ENCODE measurements around the gene ZFP36L2. TPM values are rescaled to one million over a fixed set of nuclear protein-coding genes. Genes with fewer than 3 reads are reported as not detected.

ZFP36L2 gene
- total RNA-seq, 1 donor from 2014 or later = 39.8 TPM

DNA sequence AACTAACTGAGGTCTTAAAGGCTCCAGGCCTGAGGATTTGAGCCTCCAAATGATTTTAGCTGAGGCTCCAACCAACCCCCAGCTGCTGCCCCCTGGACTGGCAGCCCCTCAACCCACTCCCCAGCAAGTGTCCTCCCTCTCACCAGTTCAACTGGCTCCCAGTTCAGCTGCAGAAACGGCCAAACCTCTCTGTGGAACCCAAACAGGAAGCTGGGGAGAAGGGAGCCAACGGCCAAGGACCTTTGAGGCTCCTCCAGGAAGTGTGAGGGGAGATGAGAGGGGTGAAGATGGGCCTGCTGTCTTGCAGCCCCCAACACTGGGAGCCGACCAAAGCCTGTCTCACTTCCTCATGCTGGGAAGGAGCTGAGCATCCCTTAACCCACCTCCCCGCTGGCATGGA, 24.9 kb downstream of the ZFP36L2 start:
- no peak for DNase-seq (ENCODE audit: low read depth, low spot score)
- H3K27ac Mint-ChIP-seq (ENCODE audit: unreplicated experiment) = no peak overlapping the region
- TF ChIP-seq, protein P1, sequence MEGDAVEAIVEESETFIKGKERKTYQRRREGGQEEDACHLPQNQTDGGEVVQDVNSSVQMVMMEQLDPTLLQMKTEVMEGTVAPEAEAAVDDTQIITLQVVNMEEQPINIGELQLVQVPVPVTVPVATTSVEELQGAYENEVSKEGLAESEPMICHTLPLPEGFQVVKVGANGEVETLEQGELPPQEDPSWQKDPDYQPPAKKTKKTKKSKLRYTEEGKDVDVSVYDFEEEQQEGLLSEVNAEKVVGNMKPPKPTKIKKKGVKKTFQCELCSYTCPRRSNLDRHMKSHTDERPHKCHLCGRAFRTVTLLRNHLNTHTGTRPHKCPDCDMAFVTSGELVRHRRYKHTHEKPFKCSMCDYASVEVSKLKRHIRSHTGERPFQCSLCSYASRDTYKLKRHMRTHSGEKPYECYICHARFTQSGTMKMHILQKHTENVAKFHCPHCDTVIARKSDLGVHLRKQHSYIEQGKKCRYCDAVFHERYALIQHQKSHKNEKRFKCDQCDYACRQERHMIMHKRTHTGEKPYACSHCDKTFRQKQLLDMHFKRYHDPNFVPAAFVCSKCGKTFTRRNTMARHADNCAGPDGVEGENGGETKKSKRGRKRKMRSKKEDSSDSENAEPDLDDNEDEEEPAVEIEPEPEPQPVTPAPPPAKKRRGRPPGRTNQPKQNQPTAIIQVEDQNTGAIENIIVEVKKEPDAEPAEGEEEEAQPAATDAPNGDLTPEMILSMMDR (conservative IDR thresholded peaks at IDR 0.05) = no peak
- peaks cover 12% of the 10 kb centered on the region for H3K4me1 Mint-ChIP-seq
- no peak overlapping the region for H3K4me3 Mint-ChIP-seq
- no peaks in the 10 kb centered on the region for H3K36me3 Mint-ChIP-seq (ENCODE audit: low read depth)
- H3K9me3 Mint-ChIP-seq = no peaks in the 10 kb centered on the region
- no peaks in the 10 kb centered on the region for H3K27me3 Mint-ChIP-seq (ENCODE audit: low read depth)

DNA sequence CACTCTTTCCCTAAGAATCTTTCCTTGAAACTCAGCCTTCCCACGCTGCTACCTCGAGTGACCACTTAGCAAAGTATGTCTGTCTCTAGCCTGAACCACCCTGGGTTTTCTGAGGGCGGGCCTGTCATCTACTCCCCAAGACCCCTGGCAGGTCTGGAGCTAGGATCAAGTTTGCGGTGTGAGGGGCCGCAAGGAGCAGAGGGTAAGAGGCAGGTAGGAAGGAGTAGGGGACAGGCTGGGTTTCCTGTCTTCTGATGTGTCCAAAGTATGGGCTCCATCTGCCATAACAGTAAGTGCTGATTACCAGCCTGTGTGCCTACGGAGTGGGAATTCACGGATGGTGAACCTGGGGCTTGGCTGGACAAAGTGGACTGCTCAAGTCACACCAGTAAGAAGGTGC, 25.4 kb downstream of the ZFP36L2 start:
- H3K36me3 Mint-ChIP-seq (ENCODE audit: low read depth) = no peaks in the 10 kb centered on the region
- TF ChIP-seq, protein P1 (conservative IDR thresholded peaks at IDR 0.05) = no peak
- peaks cover 13% of the 10 kb centered on the region for H3K4me1 Mint-ChIP-seq
- DNase-seq (ENCODE audit: low read depth, low spot score) = no peak
- no peak overlapping the region for H3K4me3 Mint-ChIP-seq
- H3K9me3 Mint-ChIP-seq = no peaks in the 10 kb centered on the region
- H3K27ac Mint-ChIP-seq (ENCODE audit: unreplicated experiment) = no peak overlapping the region
- no peaks in the 10 kb centered on the region for H3K27me3 Mint-ChIP-seq (ENCODE audit: low read depth)

DNA sequence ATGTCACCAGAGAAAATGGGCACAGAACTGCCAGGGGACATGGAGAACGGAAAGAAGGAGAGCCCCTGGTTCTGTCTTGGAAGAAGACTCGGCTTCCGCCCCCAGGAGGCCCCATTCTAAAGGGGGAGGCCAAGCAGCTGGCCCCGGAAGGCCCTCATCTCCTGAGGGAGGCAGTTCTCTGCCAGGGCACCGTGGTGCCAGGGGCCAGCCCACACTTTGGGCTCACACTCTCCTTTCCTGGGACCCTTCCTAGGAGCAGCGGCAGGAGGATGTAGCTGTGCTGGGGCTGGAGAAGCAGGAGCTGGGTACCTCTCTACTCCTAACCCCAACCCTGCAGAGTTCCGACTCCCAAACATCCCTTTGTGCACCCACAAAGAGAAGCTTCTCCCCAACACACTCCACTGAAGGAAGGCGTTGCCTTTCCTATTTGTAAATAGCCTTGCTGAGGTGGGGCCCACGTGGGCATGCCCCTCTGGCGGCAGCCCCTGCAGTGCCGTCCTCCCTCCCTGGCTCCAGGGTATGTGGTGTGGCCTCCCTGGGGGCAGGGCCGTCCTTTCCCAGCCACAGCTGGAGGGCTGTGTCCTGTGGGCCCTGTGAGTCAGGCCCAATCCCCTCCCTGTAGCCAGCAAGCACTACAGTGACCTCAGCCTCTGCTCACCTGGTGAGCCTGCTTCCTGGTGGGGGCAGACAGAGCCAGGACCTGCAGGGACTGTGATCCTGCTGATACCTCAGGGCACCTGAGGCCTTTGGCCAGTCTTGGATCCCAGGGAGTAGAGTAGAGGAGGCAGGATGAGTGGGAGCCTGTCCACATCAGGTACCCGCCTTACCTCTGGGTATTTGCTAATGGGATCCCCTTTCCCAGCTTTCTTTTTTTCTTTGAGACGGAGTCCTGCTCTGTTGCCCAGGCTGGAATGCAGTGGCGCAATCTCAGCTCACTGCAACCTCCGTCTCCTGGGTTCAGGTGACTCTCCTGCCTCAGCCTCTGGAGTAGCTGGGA, 26.6 kb downstream of the ZFP36L2 start:
- no peak for DNase-seq (ENCODE audit: low read depth, low spot score)
- no peak overlapping the region for H3K27ac Mint-ChIP-seq (ENCODE audit: unreplicated experiment)
- H3K36me3 Mint-ChIP-seq (ENCODE audit: low read depth) = no peaks in the 10 kb centered on the region
- no peak overlapping the region for H3K4me3 Mint-ChIP-seq
- TF ChIP-seq, protein P1 (conservative IDR thresholded peaks at IDR 0.05) = no peak
- no peaks in the 10 kb centered on the region for H3K9me3 Mint-ChIP-seq
- peaks cover 11% of the 10 kb centered on the region for H3K4me1 Mint-ChIP-seq
- no peaks in the 10 kb centered on the region for H3K27me3 Mint-ChIP-seq (ENCODE audit: low read depth)

DNA sequence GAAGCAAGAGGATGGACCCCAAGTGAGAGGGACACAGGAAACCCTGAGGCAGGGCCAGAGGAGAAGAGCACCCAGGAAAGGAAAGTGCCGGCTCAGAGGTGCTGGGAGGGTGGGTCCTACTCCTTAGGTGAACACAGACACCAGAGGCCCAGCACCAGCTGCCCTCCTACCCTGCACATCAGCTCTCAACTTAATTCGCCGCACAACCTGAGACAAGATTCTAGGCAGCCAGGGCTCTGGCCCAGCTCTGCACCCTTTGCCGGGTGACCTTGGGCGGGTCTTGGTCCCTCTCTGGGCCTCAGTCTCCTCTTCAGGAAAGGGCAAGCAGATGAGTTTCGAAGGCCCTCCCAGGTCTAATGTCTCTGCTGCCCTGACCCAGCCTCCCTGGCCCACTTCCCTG, 28.1 kb downstream of the ZFP36L2 start:
- Mint-ChIP-seq H3K27ac (ENCODE audit: unreplicated experiment) (no peak overlapping the region), H3K4me1 (peaks cover 21% of the 10 kb centered on the region)

DNA sequence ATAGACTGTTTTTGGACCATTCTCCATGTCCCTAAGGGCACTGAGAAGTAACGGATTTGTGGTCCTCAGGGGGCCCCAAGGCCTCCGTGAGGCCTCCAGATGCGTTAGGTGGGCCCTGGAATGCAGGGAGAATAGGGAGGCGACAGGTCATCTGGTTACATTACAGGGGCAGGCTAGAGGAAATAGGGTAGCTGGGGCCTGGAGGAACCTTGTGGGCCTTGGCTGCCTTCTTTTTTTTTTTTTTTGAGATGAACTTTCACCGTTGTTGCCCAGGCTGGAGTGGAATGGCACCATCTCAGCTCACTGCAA, 28.9 kb downstream of the ZFP36L2 start:
- H3K4me1 Mint-ChIP-seq = peaks cover 22% of the 10 kb centered on the region
- TF ChIP-seq, protein P1 (conservative IDR thresholded peaks at IDR 0.05) = no peak
- H3K9me3 Mint-ChIP-seq = no peaks in the 10 kb centered on the region
- no peaks in the 10 kb centered on the region for H3K27me3 Mint-ChIP-seq (ENCODE audit: low read depth)
- DNase-seq (ENCODE audit: low read depth, low spot score) = no peak
- H3K4me3 Mint-ChIP-seq = no peak overlapping the region
- H3K36me3 Mint-ChIP-seq (ENCODE audit: low read depth) = no peaks in the 10 kb centered on the region
- no peak overlapping the region for H3K27ac Mint-ChIP-seq (ENCODE audit: unreplicated experiment)

More for the DNA sequence above, 28.1 kb downstream of the ZFP36L2 start:
- no peaks in the 10 kb centered on the region for H3K27me3 Mint-ChIP-seq (ENCODE audit: low read depth)
- TF ChIP-seq, protein P1 (conservative IDR thresholded peaks at IDR 0.05) = no peak
- H3K9me3 Mint-ChIP-seq = no peaks in the 10 kb centered on the region
- H3K36me3 Mint-ChIP-seq (ENCODE audit: low read depth) = no peaks in the 10 kb centered on the region
- DNase-seq (ENCODE audit: low read depth, low spot score) = no peak
- H3K4me3 Mint-ChIP-seq = no peak overlapping the region
